NCI-H1105 (cell line): Measurements from ENCODE around the gene FBN2.
"Not testable (repeated sequence)": the region's sequence is repeated elsewhere in the genome, so short reads cannot be mapped to it uniquely, and the experiment has no call there.

Source experiments
- DNase-seq: peaks from one replicate; lab custom pipeline; 2025; lab: John Stamatoyannopoulos, UW

The FBN2 gene

DNA sequence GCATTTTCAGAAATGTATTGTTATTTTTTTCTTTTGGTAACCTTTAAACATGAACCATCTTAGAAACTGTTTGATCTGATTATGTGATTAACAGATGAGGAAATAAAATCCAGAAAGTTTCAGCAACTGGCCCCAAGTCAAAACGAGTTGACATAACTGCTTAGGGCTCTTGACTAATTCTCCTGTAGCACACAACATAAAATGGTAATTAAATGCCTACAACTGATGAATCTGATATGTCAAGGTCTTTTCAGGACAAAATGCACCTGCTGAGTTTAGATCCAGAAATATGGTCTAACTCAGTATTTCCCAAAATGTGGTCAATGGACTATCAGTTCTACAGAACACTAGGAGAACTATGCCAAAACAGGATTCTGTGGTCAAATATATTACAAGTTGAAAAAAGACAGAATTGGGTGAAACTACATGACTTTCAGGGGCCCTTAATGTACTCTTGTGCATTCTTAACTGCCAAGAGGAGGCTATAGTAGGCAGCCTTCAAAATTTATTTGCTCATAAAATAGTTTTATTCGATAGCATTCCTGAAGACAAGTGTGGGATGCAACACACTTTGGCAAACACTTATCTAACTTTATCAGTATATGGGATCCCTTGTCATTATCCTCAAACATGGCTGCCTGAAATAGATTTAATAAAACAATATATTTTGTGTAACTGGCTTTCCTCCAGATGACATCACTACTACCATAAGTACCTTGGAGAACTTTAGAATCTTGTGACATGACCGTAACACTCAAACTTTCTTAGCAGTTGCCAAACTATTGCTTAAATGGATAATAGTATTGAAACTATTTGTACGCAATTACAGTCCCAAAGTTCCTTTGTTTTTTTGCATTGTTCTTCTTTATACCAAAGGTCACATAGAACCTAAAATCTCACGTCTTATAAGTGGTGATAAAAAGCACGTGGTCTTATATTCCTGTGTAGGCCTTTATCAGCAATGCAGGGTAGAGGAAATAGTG, 59.4 kb downstream of the FBN2 start:
- no peak for DNase-seq

DNA sequence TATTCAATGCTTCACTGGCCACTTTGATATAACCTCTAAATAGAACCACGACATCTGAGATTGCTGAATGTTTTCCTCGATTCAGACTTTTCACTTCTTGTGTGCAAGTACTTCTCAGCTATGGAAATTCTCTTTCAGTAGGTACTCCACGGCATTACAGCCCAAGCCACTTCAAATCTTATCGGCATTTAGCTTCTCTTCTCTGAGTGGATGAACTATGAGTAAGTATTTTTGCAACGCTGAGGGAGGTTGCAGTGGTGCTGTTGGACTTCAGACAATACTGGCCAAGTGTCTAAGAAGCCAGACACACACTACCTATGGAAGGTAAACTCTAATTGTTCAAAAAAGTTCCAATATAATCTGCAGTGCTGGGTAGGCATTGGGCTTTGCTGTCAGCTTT, 60.1 kb downstream of the FBN2 start:
- no peak for DNase-seq

DNA sequence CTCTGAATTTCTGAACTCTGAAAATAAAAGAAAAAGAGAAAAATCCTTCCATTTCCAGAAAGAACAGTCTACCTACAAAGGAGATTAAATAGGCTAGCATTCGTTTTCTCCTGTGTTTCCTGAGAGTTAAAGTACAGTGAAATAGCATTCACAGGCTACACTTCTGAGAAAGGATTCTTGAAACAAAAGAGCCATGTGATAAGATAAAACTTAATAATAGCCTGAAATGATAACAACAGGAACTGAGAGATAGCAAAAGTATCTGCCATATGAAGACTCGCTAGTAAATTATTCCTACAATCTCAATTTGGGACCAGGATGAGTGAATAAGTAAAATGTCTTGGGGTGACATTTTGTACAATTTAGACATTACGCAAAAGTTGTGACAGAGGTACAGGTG, 62.4 kb downstream of the FBN2 start:
- DNase-seq = no peak

DNA sequence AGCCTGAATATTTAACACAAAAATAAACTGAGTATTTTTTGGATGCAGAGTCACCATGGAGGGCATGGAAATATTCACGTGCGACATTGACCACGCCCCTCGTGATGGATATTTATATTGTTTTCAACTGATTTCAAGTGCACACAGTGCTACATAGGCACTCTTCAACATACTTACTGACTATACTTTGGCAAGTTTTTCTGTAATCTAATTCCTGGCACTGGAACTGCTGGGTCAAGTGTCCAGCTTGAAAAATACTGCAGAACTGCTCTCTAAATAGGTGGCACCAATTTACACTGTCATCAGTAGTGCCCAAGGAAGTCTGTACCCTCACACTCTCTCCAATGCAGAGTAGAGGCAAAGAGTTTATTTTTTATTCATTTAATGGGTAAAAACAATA, 65.1 kb downstream of the FBN2 start:
- DNase-seq = no peak

DNA sequence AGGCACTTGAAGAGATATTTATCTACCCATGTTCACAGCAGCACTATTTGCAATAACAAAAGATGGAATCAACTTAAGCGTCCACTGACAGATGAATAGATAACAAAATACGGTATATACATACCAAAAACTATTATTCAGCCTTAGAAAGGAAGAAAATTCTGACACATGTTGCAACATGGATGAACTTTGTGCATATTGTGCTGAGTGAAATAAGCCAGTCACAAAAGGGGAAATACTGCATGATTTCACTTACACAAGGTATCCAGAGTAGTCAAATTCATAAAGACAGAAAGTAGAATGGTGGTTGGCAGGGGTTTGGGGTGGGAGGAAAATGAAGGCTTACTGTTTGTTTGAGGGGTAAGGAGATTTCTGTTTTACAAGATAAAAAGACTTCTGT, 66.0 kb downstream of the FBN2 start:
- no peak for DNase-seq

DNA sequence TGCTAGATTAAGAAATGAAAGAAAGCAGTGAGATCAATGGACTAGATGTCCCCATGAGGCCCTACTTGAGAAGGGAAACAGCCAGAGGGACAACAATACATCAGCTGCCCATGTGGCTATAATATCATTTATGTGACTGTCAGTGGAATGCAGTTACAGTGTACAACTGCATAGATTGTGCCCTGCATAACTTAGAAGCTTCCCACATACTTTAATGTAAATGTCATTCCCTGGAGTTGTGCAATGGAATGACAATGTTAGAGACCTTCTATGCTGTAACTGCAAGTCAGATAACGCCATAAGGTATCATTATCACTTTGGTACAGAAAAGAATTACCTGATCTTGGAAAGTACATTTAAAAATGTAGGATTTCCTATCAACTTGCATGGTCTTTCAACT, 67.4 kb downstream of the FBN2 start:
- no peak for DNase-seq

DNA sequence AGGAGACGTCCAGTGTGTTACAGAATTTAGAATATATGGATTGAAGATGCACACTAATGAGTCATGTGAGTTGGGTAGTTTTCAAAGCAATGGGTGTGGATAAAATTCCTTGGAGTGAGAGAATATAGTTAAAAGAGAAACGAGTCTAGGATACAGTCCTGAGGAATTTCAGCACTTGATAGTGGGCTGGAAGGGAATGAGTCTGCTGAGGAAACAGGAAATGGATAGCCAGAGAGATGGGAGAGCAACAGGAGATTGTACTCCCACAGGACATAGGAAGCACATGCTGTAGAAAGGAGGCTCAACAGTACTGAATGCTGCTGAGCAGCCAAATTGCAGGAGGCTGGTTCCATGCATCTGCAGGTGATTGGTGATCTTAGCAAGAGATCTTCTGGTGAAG, 68.1 kb downstream of the FBN2 start:
- no peak for DNase-seq

DNA sequence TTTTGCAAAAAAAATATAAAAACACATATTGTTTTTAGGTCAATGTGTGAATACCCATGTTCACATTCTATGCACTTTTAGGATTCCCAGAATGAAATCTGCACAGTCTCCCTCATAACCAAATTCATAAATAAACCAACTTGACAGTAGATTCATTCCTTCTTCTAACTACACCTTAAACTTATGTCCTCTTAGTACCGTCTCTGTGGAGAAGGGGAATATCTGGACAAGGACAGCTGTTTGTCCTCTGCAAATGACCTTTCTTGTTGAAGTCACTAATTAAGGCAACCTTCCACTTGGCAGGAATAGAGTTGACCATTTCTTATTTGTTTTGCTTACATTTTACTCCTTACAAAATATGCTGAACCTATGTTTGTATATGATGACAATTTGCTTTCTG, 71.1 kb downstream of the FBN2 start:
- DNase-seq = no peak

DNA sequence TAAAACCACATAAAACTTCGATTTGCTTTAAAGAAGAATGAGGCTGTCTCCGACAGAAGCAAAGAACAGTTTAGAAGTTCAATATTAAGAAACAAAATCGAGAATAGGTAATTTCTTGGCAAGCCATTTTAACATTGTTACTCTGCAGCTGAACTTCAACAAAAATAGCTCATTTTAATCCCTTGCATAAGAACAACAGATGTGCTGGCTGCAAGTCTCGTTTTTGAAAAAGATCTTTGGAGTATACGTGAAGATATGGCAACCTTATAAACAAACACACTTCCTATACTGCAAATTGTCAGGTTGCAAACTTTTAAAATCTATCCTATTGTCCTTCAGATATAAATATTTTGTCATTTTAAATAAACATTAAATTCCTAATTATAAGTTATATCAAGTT, 71.5 kb downstream of the FBN2 start:
- DNase-seq = no peak

DNA sequence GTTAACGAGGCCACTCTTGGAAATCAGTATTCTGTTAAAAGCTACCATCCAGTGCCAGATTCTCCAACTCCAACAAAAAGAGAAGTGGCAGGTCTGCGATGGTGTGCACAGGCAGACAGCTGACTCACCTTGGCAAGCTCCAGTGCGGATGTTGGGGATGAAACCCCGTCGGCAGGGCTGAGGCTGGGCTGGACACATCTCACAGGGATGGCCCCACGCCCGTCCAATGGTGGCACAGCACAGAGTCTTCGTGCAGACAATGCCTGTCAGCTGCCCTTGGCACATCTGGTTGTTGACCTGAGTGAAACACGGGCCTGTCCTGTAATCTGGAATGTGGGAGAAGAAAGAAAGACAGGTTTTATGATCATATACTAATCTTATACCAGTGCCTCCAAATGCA, 73.4 kb downstream of the FBN2 start:
- DNase-seq = no peak

DNA sequence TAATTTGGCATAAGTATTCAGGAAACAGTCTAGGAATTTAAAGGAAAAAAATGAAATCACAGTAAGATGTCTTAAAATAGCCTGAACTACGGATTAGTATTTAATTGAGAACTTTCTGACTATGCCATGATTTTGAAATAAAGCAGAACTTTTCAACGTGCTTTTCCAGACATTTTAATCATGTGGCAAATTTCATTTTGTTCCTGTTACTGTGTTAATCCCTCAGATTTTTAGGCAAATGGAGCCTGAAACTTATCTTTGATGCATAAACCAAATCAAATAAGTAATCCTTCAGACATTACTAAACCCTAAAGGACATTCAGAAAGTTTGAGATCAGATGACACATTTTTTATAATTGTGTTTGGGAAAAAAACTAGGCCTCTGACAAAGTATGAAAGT, 75.7 kb downstream of the FBN2 start:
- no peak for DNase-seq

DNA sequence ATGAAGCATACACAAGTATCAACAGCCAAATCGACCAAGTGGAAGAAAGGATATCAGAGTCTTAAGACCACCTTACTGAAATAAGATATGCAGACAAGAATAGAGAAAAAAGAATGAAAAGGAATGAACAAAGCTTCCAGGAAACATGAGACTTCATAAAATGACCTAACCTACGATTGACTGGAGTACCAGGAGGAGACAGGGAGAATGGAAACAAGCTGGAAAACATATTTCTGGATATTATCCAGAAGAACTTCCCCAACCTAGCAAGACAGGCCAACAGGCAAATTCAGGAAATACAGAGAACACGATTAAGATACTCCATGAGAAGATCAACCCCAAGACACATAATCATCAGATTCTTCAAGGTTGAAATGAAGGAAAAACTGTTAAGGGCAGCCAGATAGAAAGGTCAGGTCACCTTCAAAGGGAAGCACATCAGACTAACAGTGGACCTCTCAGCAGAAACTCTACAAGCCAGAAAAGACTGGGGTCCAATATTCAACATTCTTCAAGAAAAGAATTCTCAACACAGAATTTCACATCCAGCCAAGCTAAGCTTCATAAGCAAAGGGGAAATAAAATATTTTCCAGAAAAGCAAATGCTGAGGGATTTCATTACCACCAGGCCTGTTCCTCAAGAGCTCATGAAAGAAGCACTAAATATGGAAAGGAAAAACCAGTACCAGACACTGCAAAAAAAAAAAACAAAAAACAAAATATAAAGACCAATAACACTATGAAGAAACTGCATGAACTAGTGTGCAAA, 80.7 kb downstream of the FBN2 start:
- not testable (repeated sequence) for DNase-seq

DNA sequence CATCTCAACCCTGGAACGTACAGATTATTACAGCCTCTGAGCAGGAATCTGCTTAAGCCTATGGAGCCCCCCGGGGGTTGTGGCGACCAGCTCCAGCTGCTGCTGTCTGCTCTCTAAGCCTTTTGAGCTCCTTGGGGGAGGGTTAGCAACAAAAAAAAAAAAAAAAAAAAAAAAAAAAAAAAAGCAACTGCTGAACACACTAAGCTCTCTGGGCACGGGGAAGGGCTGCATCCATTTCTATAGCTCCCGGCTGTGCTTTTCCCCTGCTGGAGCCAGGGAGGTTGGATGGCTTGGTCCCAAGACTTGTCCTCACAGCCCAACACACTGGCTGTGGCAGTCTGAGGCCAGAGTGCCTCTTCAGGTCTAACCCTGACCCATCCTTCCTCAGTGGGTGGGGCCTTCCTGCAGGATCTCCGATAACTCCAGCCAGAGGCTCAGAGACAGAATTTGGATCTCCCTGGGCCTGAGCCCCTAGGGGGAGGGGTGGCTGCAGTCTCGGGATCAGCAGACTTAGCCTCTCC, 82.1 kb downstream of the FBN2 start:
- no peak for DNase-seq

DNA sequence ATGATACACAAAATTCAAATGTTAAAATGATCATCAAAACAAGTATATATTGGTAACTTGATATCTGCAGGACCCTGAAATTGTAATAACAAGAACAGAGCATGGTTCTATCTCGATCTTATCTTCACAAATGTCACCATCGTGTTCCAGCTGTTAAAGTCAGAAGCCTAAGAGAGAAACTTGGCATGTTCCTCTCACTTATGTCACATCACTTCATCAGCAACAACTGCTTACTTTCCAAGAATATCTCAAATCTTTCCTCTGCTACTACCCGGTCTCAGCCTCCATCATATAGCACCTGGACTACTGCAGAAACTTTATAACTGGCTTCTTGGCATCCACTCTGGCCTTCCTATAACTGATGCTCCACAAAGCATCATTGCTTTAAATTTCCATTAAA, 84.9 kb downstream of the FBN2 start:
- DNase-seq = no peak

DNA sequence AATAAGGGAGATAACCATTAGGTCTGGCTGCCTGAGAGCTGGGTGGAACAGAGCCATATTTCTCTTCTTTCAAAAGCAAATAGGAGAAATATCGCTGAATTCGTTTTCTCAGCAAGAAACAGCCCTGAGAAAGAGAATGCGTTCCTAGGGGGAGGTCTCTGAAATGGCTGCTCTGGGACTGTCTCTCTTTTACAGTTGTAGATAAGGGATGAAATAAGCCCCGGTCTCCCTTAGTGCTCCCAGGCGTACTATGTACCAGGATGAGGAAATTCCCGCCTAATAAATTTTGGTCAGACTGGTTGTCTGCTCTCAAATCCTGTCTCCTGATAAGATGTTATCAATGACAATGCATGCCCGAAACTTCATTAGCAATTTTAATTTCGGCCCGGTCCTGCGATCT, 90.8 kb downstream of the FBN2 start:
- DNase-seq = not testable (repeated sequence)

DNA sequence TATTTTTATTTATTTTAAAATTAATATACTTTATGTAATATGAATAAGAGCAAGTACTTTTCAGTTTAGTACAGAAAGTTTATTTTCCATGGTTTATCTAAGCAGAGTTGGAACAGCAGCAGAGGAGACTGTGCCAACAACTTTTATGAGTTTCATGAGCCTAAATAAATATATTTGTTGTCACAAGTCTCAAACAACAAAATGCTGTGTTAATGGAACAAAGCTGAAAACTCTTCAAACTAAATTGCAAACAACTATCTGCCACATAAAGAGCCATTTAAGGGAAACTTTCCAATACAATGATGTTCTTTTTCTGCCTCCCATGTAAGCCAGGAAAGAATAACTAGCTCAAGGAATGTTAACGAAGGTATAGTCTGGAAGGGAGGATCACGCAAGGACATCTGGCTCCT, 96.1 kb downstream of the FBN2 start:
- DNase-seq = no peak

DNA sequence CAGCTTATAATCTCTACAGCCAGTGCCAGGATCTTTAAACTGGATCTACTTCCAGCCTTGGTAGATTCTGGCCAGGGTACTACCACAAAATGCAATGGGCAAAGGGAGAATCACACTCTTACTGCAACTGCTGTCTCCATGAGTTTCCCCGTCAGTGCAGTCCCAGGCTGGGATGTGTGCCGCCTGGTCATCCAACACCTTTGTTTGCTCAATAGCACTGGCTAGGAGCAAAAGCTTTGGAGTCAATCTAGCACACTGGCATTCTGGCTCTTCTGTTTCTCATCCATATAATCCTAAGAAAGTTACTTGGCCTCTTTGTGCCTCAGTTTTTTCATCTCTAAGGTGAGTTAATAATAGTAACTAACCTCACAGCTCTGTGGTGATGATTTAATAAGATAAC, 96.9 kb downstream of the FBN2 start:
- no peak for DNase-seq

DNA sequence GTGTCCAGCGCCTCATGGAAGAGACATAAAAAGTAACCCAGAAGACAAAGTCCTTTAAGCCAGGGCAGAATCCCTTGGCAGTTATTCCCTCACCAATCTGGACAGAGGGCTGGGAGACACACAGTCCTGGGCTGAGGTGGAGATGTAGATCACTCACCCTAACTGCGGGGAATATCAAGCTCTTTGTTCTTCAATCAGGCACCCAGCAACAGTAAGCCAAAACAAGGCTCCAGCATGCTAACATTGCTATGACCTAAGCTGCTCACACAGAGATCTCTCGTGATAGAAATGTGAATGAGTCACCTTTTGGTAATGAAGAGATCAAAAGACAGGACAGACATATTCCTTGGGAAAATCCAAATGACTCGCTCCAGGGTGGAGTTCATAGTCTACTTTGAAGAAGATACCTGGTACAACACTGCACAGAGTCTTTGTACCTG, 101.3 kb downstream of the FBN2 start:
- no peak for DNase-seq

DNA sequence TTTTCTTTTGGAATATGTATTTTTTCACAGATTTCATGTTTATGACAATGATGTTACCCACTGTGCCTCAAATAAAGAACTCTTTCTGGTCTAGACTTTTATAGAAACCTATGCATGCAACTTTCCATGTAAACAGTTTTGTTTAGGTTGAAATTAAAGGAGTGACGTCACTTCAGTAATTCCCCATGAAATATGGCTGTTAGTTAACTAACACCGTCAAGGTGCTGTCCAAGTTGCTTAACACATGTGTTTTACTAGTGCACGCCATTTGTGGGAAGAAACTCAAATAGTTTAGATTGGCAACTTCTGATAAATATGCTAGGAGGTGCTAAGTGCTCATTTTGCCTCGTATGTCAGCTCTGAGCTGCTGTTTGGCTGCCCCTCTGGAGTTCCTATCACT, 102.2 kb downstream of the FBN2 start:
- DNase-seq = no peak

DNA sequence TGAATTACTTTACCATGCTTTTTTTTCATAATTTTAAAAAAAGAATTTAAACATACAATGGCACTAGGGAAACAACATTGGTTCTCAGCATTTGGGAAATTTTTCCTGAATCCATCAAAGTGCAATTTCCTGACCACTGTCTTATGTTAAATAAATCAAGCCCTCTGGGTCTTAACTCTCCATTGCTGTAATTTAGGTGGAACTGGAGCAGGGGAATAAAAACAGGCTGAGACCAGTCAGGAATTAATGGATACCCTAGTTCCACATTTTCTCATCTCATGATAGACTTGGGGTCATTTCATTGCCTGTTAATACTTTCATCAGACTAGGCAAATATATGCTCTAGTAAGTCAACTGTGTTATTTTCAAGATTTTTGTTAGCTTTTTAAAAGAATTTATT, 103.1 kb downstream of the FBN2 start:
- DNase-seq = no peak

DNA sequence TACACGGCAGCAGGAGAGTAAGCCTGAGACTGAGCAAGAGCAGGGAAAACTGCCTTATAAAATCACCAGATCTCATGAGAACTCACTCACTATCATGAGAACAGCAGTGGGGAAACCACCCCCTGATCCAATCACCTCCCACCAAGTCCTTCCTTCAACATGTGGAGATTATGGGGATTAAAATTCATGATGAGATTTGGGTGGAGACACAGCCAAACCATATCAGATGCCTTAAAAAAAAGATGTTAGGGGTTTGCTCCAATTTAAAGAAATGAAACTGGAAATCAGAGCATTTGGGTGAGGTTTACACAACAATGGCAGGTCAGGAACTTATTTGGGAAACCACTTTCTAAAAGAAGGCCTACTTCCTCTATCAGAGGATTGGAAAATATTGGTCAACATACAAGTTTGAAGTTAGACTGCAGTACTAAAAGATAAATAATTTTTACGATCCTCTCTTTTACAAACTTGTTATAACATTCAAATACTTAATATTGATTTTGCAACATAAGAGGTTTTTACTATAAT, 105.1 kb downstream of the FBN2 start:
- no peak for DNase-seq

DNA sequence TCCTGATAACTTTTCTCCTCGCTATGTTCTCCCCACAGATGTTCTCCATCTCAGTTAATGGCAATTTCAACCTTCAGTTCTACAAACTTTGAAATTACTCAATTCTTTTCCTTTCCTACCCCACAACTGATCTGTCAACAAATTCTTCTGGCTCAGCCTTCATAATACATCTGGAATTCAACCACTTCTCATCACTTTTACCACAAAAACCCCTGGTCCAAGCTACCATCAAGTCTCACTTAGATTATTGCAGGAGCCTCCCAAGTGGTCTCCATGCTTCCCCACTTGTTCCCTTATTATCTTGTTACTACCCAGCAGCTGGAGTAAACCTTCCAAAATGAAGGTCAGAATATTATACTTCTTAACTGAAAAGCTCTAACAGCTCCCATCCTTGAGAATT, 110.1 kb downstream of the FBN2 start:
- no peak for DNase-seq

DNA sequence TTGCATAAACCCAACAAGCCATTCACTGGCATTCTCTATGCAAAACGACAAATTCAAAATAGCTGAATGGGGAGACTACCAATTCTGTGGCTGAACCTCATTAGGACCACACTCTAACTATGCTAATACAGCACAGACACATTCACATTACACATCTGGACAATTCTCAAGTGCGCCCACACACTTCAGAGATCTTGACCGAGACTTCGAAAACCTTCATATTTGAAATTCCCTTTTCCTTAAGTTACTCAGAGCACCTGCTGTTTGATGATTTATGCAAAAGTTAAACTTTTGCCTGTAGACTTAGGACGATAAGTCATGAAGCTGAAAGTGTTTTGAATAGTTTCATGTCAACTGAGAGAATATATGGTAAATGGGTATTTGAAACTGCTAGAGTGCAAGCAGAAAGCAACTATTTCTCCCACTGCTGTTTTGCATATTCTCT, 111.9 kb downstream of the FBN2 start:
- DNase-seq = no peak
